Prostate gland (tissue), 2 donors: ENCODE data around the gene FHOD3. TPM values are rescaled to one million over a fixed set of nuclear protein-coding genes. Genes with fewer than 3 reads are reported as not detected.

Source experiments
- DNase-seq: peaks from one replicate; pipeline ENCODE4 v3.0.0-alpha.2; 2019; ENCODE audit warnings: low spot score
- H3K27ac ChIP-seq, 2 donors: fragments of 200-600 bp; sonication (generic); 2 replicates each; pipeline ENCODE4 v1.5.1; 2017 to 2019
- H3K27me3 ChIP-seq: fragments of 200-600 bp; sonication (generic); replicated peaks from 2 replicates; pipeline ENCODE4 v1.5.1; 2019; ENCODE audit not compliant: insufficient read depth
- H3K36me3 ChIP-seq, 2 donors: fragments of 200-600 bp; sonication (generic); 1 replicate in 1 of 2; 2 replicates in 1 of 2; pipeline versions ENCODE4 v1.5.1 to v1.8.1; 2017 to 2019
- H3K4me1 ChIP-seq: fragments of 200-600 bp; sonication (generic); replicated peaks from 2 replicates; pipeline ENCODE4 v1.5.1; 2019
- H3K4me3 ChIP-seq, 2 donors: fragments of 200-600 bp; sonication (generic); 2 replicates each; pipeline ENCODE4 v1.5.1; 2017 to 2019
- H3K9me3 ChIP-seq: fragments of 200-600 bp; sonication (generic); 2 replicates; pipeline ENCODE4 v1.5.1; 2017
- POLR2A ChIP-seq: fragments of 450-650 bp; IDR thresholded peaks from one replicate; pipeline ENCODE4 v1.6.1; 2016; ENCODE audit warnings: antibody characterized with exemption, mild to moderate bottlenecking
- POLR2AphosphoS5 ChIP-seq: sonication (generic); formaldehyde crosslinking; IDR thresholded peaks from one replicate; pipeline ENCODE4 v1.6.1; 2017; ENCODE audit warnings: antibody characterized with exemption
- WGBS: methylation state at CpG from one replicate; pipeline ENCODE4 v1.1.5; 2018; 5-methylcytosine and 5-hydroxymethylcytosine counted together
- intact Hi-C: fragments of 100-400 bp; cut with DNase I; formaldehyde crosslinking; loops from one replicate; pipeline ENCODE4 v1.14.2; 2022
- total RNA-seq, 2 donors: library from RNA; depleted of rRNA; stranded (reverse); fragments of >200 nt; gene quantifications; one replicate each; pipeline ENCODE4 v1.1.0, GENCODE V29; 2016
- TF ChIP-seq, protein P1 (sequence below), 4 experiments: fragments of 200-600 bp in 2 of 4; fragments of 450-650 bp in 2 of 4; sonication (generic) in 2 of 4; IDR thresholded peaks; 1 replicate in 3 of 4; 2 replicates in 1 of 4; pipeline ENCODE4 v1.5.1; 2016 to 2019; ENCODE audit warnings: antibody characterized with exemption in 4 of 4, mild to moderate bottlenecking in 2 of 4, moderate library complexity in 2 of 4

The FHOD3 gene
- total RNA-seq, 2 donors from 2014 or later = 25.1 to 52.5 TPM

DNA sequence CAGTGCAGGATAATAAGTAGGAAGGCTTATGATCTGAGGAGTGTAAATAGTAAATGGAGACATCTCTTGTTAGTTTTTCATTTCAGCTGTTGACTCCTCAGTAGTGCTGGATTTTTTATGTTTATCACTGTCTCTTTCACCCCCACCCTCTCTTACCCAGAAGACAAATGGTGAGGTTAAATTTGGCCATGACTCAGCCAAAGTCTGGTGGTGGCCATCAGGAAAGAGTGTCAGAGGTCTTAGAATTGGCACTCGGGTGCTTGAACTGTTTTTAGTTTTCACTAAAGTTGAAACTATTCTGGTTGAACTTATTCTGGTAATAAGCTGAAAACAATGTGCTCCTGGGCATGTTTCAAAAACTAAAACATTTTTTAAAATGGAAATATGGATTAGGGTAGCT lies 123.3 kb downstream of the FHOD3 start:
- Histone ChIP-seq H3K27ac (no peak overlapping the region), H3K4me1 (no peaks in the 10 kb centered on the region), H3K27me3 (no peaks in the 10 kb centered on the region), H3K36me3 (no peaks in the 10 kb centered on the region), H3K4me3 (no peak overlapping the region), H3K9me3 (no peaks in the 10 kb centered on the region)
- intact Hi-C loops = no loop called here
- TF ChIP-seq POLR2AphosphoS5 (no peak), POLR2A (no peak)
- TF ChIP-seq, protein P1, sequence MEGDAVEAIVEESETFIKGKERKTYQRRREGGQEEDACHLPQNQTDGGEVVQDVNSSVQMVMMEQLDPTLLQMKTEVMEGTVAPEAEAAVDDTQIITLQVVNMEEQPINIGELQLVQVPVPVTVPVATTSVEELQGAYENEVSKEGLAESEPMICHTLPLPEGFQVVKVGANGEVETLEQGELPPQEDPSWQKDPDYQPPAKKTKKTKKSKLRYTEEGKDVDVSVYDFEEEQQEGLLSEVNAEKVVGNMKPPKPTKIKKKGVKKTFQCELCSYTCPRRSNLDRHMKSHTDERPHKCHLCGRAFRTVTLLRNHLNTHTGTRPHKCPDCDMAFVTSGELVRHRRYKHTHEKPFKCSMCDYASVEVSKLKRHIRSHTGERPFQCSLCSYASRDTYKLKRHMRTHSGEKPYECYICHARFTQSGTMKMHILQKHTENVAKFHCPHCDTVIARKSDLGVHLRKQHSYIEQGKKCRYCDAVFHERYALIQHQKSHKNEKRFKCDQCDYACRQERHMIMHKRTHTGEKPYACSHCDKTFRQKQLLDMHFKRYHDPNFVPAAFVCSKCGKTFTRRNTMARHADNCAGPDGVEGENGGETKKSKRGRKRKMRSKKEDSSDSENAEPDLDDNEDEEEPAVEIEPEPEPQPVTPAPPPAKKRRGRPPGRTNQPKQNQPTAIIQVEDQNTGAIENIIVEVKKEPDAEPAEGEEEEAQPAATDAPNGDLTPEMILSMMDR (IDR thresholded peaks at IDR 0.05) = no peak
- WGBS = 50% methylated on average over 1 of the region's 1 CpG
- DNase-seq = no peak

DNA sequence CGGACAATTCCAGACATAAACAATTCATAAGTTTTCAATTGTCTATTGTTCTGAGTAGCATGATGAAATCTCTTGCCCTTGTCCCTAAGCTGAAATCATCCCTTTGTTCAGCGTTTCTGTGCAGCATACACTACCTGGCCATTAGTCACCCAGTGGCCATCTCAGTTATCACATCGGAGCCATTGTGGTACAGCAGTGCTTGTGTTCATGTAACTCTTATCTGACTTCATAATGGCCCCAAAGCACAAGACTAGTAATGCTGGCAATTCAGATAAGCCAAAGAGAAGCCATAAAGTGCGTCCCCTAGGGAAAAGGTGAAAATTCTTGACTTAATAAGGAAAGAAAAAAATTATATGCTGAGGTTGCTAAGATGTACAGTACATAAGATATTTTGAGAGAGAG lies 127.2 kb downstream of the FHOD3 start:
- no peaks in the 10 kb centered on the region for H3K36me3 ChIP-seq
- no peaks in the 10 kb centered on the region for H3K4me1 ChIP-seq
- intact Hi-C loops = no loop called here
- no peak overlapping the region for H3K4me3 ChIP-seq
- no peak for DNase-seq
- TF ChIP-seq, protein P1 (IDR thresholded peaks at IDR 0.05) = no peak
- no peak for TF ChIP-seq POLR2AphosphoS5
- no peak for TF ChIP-seq POLR2A
- H3K9me3 ChIP-seq = no peaks in the 10 kb centered on the region
- no peak overlapping the region for H3K27ac ChIP-seq
- H3K27me3 ChIP-seq = no peaks in the 10 kb centered on the region
- 71% methylated on average over 4 of the region's 4 CpGs for WGBS

DNA sequence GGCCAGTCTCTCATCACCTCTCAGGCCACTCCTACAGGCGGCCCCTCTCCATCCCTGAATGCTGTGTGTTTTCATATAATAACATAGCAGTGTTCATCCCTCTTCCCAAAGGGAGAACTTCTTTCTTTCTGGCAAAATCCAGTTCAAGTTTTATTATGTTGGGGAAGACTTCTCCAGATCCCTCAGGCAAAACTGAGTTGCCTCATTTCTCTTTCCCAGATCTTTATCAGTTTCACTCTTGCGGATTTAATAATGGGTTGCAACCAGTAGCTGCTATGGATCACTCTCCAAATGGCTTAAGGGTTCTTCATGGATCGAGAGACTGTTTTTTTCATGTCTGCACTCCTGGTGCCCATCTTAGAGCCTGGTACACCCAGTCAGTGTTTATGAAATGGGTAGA lies 129.9 kb downstream of the FHOD3 start:
- intact Hi-C loops = no loop called here
- Histone ChIP-seq H3K27ac (no peak overlapping the region), H3K9me3 (no peaks in the 10 kb centered on the region), H3K27me3 (no peaks in the 10 kb centered on the region), H3K4me1 (no peaks in the 10 kb centered on the region), H3K4me3 (no peak overlapping the region), H3K36me3 (no peaks in the 10 kb centered on the region)
- WGBS = 69% methylated on average over 3 of the region's 3 CpGs
- no peak for TF ChIP-seq POLR2A
- TF ChIP-seq, protein P1 (IDR thresholded peaks at IDR 0.05) = no peak
- no peak for TF ChIP-seq POLR2AphosphoS5
- no peak for DNase-seq

DNA sequence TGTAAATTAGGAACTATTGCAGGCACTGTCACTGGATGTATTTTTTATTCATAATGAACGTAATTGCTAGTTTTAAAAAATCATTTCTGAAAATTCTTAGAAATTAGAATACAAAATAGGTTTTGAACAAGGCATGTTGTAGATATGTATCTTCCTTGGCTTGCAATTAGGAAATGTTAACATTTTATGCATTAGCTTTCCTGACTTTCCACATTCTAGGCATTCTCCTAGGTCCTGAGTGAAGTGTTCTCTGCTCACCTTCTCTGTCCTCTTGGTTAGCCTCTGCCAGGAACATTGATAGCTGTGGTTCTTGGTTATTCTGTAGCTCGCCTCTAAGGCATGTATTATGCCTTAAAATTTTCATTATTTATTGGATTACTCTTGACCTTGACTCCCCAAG lies 130.3 kb downstream of the FHOD3 start:
- H3K27me3 ChIP-seq = no peaks in the 10 kb centered on the region
- H3K36me3 ChIP-seq = no peaks in the 10 kb centered on the region
- WGBS = 94% methylated on average over 2 of the region's 2 CpGs
- H3K9me3 ChIP-seq = no peaks in the 10 kb centered on the region
- no peak overlapping the region for H3K27ac ChIP-seq
- DNase-seq = no peak
- intact Hi-C loops = no loop called here
- TF ChIP-seq POLR2A (no peak), POLR2AphosphoS5 (no peak)
- TF ChIP-seq, protein P1 (IDR thresholded peaks at IDR 0.05) = no peak
- no peak overlapping the region for H3K4me3 ChIP-seq
- H3K4me1 ChIP-seq = no peaks in the 10 kb centered on the region

DNA sequence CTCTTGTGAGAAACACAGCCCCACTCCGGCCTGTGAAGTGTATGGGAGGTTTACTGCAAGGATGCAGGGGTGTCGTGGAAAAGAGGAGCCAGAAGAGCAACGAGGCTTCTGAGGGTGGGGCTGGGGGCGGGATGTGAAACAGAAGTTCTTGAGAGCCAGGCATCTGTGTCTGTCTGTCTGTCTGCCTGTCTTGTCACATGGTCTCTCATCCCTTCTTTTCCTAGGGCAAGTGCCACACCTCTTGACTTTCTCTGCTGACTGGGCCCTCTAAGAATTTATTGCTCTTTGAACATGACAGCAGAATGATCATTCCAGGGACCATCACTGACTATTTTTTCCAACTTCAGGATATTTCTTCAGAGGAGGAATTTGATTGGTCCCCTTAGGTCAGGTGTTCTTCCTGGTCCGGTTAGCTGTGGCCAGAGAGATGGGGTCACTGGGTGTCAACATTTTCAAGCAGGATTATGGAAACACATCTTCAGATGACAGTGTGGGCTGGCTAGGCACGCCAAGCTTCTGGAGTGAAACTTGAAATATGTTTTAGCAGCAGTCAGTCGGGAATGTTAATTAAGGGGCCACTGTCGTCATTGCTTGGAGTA lies 131.0 kb downstream of the FHOD3 start:
- H3K4me1 ChIP-seq = no peaks in the 10 kb centered on the region
- WGBS = 85% methylated on average over 8 of the region's 8 CpGs
- H3K27me3 ChIP-seq = no peaks in the 10 kb centered on the region
- H3K27ac ChIP-seq = no peak overlapping the region
- intact Hi-C loops = no loop called here
- no peak overlapping the region for H3K4me3 ChIP-seq
- DNase-seq = no peak
- TF ChIP-seq POLR2A (no peak), POLR2AphosphoS5 (no peak)
- TF ChIP-seq, protein P1 (IDR thresholded peaks at IDR 0.05) = no peak
- no peaks in the 10 kb centered on the region for H3K36me3 ChIP-seq
- H3K9me3 ChIP-seq = no peaks in the 10 kb centered on the region
